Measurements from ENCODE around the gene DMBX1. TPM values are rescaled to one million over a fixed set of nuclear protein-coding genes. Genes with fewer than 3 reads are reported as not detected.

DMBX1 gene
- total RNA-seq, 1 experiment from 2014 or later, result 2.3 TPM

GRCh38 chr1:46450160-46450517 is 39.5 kb upstream of the DMBX1 start:
- Histone ChIP-seq H4K5ac (ENCODE audit: insufficient read length, low read depth, low read length) (no peak overlapping the region), H3K18ac (ENCODE audit: insufficient read length, low read depth, low read length) (no peak overlapping the region), H4K20me1 (ENCODE audit: control insufficient read depth, insufficient read depth, insufficient read length) (no peaks in the 10 kb centered on the region), H3K79me2 (ENCODE audit: insufficient read depth, low read length) (no peaks in the 10 kb centered on the region), H4K8ac (replicated peaks; ENCODE audit: insufficient read length, low read depth, low read length) (no peak overlapping the region), H3K56ac (ENCODE audit: insufficient read length, low read depth, low read length) (no peak overlapping the region), H3K23me2 (ENCODE audit: insufficient read length, low read depth, low read length, poor library complexity, severe bottlenecking) (peaks cover 12% of the 10 kb centered on the region), H3T11ph (ENCODE audit: low read length) (no peak overlapping the region), H3K4me2 (ENCODE audit: insufficient read depth, insufficient read length, low read length) (no peak overlapping the region), H4K91ac (ENCODE audit: insufficient read length, low read depth, low read length) (no peak overlapping the region), H2BK120ac (ENCODE audit: low read depth, low read length, poor library complexity, severe bottlenecking) (no peak overlapping the region), H2BK15ac (ENCODE audit: low read depth, low read length) (no peak overlapping the region), H3K4me1 (ENCODE audit: insufficient read depth, low read length) (peaks cover 16% of the 10 kb centered on the region; the same call in 1 of the 2 replicates), H3K27ac (ENCODE audit: insufficient read length, low read depth, low read length) (no peak overlapping the region), H2BK5ac (ENCODE audit: insufficient read length, low read length) (no peak overlapping the region), H2BK20ac (ENCODE audit: low read depth, low read length, poor library complexity, severe bottlenecking) (no peak overlapping the region), H3K27me3 (ENCODE audit: insufficient read depth, low read length) (peaks cover 48% of the 10 kb centered on the region), H3K4ac (ENCODE audit: low read depth, low read length) (no peak overlapping the region), H2AK5ac (ENCODE audit: insufficient read length, low read length) (no peak overlapping the region), H3K23ac (ENCODE audit: insufficient read length, low read depth, low read length) (no peak overlapping the region), H3K9me3 (ENCODE audit: control insufficient read depth, low read depth, low read length) (no peaks in the 10 kb centered on the region), H3K9ac (ENCODE audit: extremely low read depth, insufficient read length, low read length) (no peak overlapping the region), H2BK12ac (ENCODE audit: insufficient read length, low read depth, low read length) (no peak overlapping the region), H2AFZ (ENCODE audit: low read length) (no peak overlapping the region), H3K14ac (ENCODE audit: insufficient read depth, low read length) (no peak overlapping the region), H3K79me1 (ENCODE audit: insufficient read depth, low read depth, low read length, poor library complexity, severe bottlenecking) (no peaks in the 10 kb centered on the region)
- peaks cover 98% of the 10 kb centered on the region for H3K27me3 Mint-ChIP-seq (ENCODE audit: low read depth)
- WGBS (ENCODE audit: extremely low coverage, insufficient read length, low lambda C conversion rate), result no CpG with 5 or more reads among the region's 1 CpG
- no peak for DNase-seq
- peaks cover 49 to 70% of the 10 kb centered on the region in 2 experiments for H3K4me1 Mint-ChIP-seq
- H3K4me3 Mint-ChIP-seq, result no peak overlapping the region
- H3K36me3 Mint-ChIP-seq (ENCODE audit: insufficient read depth in 1 of 3, low read depth in 3 of 3), result no peaks in the 10 kb centered on the region; a peak in 1 of 7 replicates
- no peak overlapping the region for H3K27ac Mint-ChIP-seq
- TF ChIP-seq CTCF (conservative IDR thresholded peaks at IDR 0.05), result no peak
- no peaks in the 10 kb centered on the region; a peak in 2 of 5 replicates for H3K9me3 Mint-ChIP-seq
